Memory B cell (primary cell): ENCODE results near the gene TSPAN5.
"Not testable (repeated sequence)": the region's sequence is repeated elsewhere in the genome, so short reads cannot be mapped to it uniquely, and the experiment has no call there.

Experiments
- ATAC-seq: fragments of 150-1000 bp; cut with Tn5 transposase; 2 replicates; pipeline ENCODE4 v1.10.0; 2021; ENCODE audit warnings: low read depth, mild to moderate bottlenecking, moderate library complexity
- DNase-seq, 2 donors: peaks; one replicate each; pipeline ENCODE4 v3.0.0; 2022; ENCODE audit warnings: low spot score in 2 of 2
- H3K27ac Mint-ChIP-seq: one replicate; pipeline ENCODE4 v1.8.0; 2022; ENCODE audit warnings: mild to moderate bottlenecking, moderate library complexity, mixed read lengths
- H3K27me3 Mint-ChIP-seq: one replicate; pipeline ENCODE4 v1.8.0; 2022; ENCODE audit warnings: mixed read lengths
- H3K36me3 Mint-ChIP-seq: one replicate; pipeline ENCODE4 v1.8.0; 2022; ENCODE audit warnings: mild to moderate bottlenecking, mixed read lengths
- H3K4me1 Mint-ChIP-seq: one replicate; pipeline ENCODE4 v1.8.0; 2022; ENCODE audit warnings: mixed read lengths
- H3K4me3 Mint-ChIP-seq: one replicate; pipeline ENCODE4 v1.8.0; 2022; ENCODE audit warnings: mild to moderate bottlenecking, moderate library complexity, mixed read lengths
- H3K9me3 Mint-ChIP-seq: one replicate; pipeline ENCODE4 v1.8.0; 2022; ENCODE audit warnings: mixed read lengths

The TSPAN5 gene

GRCh38 chr4:98658287-98659105 lies at the start of gene TSPAN5:
Gene TSPAN5, minus strand, starts transcription at chr4:98658611.
- Mint-ChIP-seq H3K4me1 (peaks cover 45% of the 10 kb centered on the region), H3K36me3 (no peaks in the 10 kb centered on the region), H3K27me3 (no peaks in the 10 kb centered on the region), H3K27ac (peak within 1 kb of the TSS; percentile 91), H3K4me3 (peak within 1 kb of the TSS; percentile 97), H3K9me3 (no peaks in the 10 kb centered on the region)
- DNase-seq, result peak; percentile 74 to 77
- peak; percentile 74 for ATAC-seq

DNA sequence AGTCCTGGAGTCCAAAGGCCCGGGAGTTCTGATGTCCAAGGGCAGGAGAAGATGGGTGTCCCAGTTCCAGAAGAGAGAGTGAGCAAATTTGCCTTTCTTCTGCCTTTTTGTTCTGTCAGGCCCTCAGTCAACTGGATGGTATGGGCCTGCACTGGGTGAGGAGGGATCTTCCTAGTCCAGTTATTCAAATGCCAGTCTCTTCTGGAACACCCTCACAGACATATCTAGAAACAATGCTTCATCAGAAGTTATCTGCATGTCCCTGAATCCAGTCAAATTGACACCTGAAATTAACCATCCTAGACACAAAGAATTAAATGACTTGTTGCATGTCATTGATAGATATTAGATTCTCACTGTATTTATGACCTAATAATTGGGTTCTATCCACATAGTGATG lies 48.5 kb upstream of the TSPAN5 start:
- no peak overlapping the region for H3K4me3 Mint-ChIP-seq
- peaks cover 7% of the 10 kb centered on the region for H3K4me1 Mint-ChIP-seq
- DNase-seq (no peak), ATAC-seq (no peak)
- peaks cover 16% of the 10 kb centered on the region for H3K9me3 Mint-ChIP-seq
- H3K27me3 Mint-ChIP-seq, result no peaks in the 10 kb centered on the region
- peaks cover 7% of the 10 kb centered on the region for H3K36me3 Mint-ChIP-seq
- H3K27ac Mint-ChIP-seq, result no peak overlapping the region

- no peak for DNase-seq
- peaks cover 16% of the 10 kb centered on the region for H3K9me3 Mint-ChIP-seq
- ATAC-seq, result no peak
- peaks cover 7% of the 10 kb centered on the region for H3K4me1 Mint-ChIP-seq
- H3K4me3 Mint-ChIP-seq, result no peak overlapping the region
- no peak overlapping the region for H3K27ac Mint-ChIP-seq
- peaks cover 7% of the 10 kb centered on the region for H3K36me3 Mint-ChIP-seq
- H3K27me3 Mint-ChIP-seq, result no peaks in the 10 kb centered on the region
These were observed 47.9 kb upstream of the TSPAN5 start for GRCh38 chr4:98706200-98706813.

- H3K4me1 Mint-ChIP-seq, ATAC-seq, H3K36me3 Mint-ChIP-seq, H3K4me3 Mint-ChIP-seq, H3K27ac Mint-ChIP-seq, H3K27me3 Mint-ChIP-seq, DNase-seq: not testable (repeated sequence)
- H3K9me3 Mint-ChIP-seq, result peaks cover 16% of the 10 kb centered on the region
These were observed 47.2 kb upstream of the TSPAN5 start for GRCh38 chr4:98705586-98705985.

DNA sequence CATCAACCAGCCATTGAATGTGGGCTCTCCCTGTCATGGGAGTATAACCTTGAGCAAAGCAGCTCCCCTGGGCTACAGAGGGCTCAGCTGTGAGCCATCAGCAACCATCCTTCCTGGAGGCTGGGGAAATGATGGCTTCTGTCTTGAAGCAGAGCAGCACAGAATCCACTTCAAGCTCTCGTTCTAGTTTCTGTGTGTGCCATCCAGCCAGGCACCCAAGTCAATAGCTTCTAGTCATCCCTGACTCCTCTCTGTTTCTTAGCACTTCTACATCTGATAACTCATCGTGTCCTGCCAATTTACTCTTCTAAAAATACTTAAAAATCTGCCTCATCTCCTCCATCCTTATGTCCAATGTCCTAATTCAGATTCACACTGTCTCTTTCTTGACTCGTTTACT lies 42.2 kb upstream of the TSPAN5 start:
- H3K27ac Mint-ChIP-seq, result no peak overlapping the region
- ATAC-seq (no peak), DNase-seq (no peak)
- H3K4me3 Mint-ChIP-seq, result no peak overlapping the region
- peaks cover 5% of the 10 kb centered on the region for H3K4me1 Mint-ChIP-seq
- peaks cover 5% of the 10 kb centered on the region for H3K36me3 Mint-ChIP-seq
- peaks cover 10% of the 10 kb centered on the region for H3K9me3 Mint-ChIP-seq
- H3K27me3 Mint-ChIP-seq, result peaks cover 2% of the 10 kb centered on the region

- ATAC-seq (no peak), DNase-seq (no peak)
- H3K9me3 Mint-ChIP-seq, result peaks cover 2% of the 10 kb centered on the region
- peaks cover 3% of the 10 kb centered on the region for H3K36me3 Mint-ChIP-seq
- H3K27ac Mint-ChIP-seq, result no peak overlapping the region
- no peak overlapping the region for H3K4me3 Mint-ChIP-seq
- H3K4me1 Mint-ChIP-seq, result peaks cover 3% of the 10 kb centered on the region
- H3K27me3 Mint-ChIP-seq, result peaks cover 4% of the 10 kb centered on the region
These were observed 35.7 kb upstream of the TSPAN5 start for GRCh38 chr4:98694076-98694475.

DNA sequence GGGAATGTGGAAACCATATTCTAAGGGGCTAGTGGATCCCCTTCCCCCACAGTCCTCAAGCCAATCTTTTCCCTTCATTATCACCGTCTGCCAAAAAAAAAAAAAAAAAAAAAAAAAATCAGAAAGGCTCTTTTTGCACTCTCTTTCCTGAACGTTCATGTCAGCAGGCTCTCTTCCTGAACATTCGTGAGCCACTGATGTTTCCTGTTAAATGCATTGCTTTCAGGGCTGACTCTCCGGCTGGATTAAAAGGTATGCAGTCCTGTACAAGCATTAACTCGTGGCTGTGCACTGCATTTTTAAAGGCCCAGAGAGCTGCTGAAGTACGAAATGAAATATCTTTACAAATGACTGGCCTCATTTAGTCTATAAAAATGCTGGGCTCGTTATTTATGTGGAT lies 34.0 kb upstream of the TSPAN5 start:
- ATAC-seq (no peak), DNase-seq (no peak)
- peaks cover 3% of the 10 kb centered on the region for H3K36me3 Mint-ChIP-seq
- H3K4me3 Mint-ChIP-seq, result no peak overlapping the region
- H3K27ac Mint-ChIP-seq, result no peak overlapping the region
- peaks cover under 1% of the 10 kb centered on the region for H3K9me3 Mint-ChIP-seq
- peaks cover 5% of the 10 kb centered on the region for H3K4me1 Mint-ChIP-seq
- peaks cover 4% of the 10 kb centered on the region for H3K27me3 Mint-ChIP-seq

GRCh38 chr4:98691588-98691987 lies 33.2 kb upstream of the TSPAN5 start:
- H3K36me3 Mint-ChIP-seq, result peaks cover 3% of the 10 kb centered on the region
- DNase-seq, result no peak
- no peak for ATAC-seq
- H3K4me1 Mint-ChIP-seq, result peaks cover 5% of the 10 kb centered on the region
- peaks cover 4% of the 10 kb centered on the region for H3K27me3 Mint-ChIP-seq
- no peak overlapping the region for H3K4me3 Mint-ChIP-seq
- H3K9me3 Mint-ChIP-seq, result no peaks in the 10 kb centered on the region
- no peak overlapping the region for H3K27ac Mint-ChIP-seq

GRCh38 chr4:98689507-98690174 lies 31.2 kb upstream of the TSPAN5 start:
- Mint-ChIP-seq H3K36me3 (peaks cover 3% of the 10 kb centered on the region), H3K27me3 (peaks cover 4% of the 10 kb centered on the region), H3K27ac (no peak overlapping the region), H3K4me1 (peaks cover 5% of the 10 kb centered on the region), H3K4me3 (no peak overlapping the region), H3K9me3 (no peaks in the 10 kb centered on the region)
- DNase-seq, result no peak
- peak; percentile 34 for ATAC-seq

- Mint-ChIP-seq H3K4me3 (no peak overlapping the region), H3K9me3 (no peaks in the 10 kb centered on the region), H3K27ac (no peak overlapping the region), H3K36me3 (peaks cover 3% of the 10 kb centered on the region), H3K4me1 (peaks cover 5% of the 10 kb centered on the region), H3K27me3 (peaks cover 4% of the 10 kb centered on the region)
- DNase-seq (no peak), ATAC-seq (no peak)
These were observed 30.2 kb upstream of the TSPAN5 start for GRCh38 chr4:98688411-98689290.

- peaks cover 6% of the 10 kb centered on the region for H3K4me1 Mint-ChIP-seq
- H3K4me3 Mint-ChIP-seq, result no peak overlapping the region
These were observed 29.5 kb upstream of the TSPAN5 start for GRCh38 chr4:98687876-98688275.

DNA sequence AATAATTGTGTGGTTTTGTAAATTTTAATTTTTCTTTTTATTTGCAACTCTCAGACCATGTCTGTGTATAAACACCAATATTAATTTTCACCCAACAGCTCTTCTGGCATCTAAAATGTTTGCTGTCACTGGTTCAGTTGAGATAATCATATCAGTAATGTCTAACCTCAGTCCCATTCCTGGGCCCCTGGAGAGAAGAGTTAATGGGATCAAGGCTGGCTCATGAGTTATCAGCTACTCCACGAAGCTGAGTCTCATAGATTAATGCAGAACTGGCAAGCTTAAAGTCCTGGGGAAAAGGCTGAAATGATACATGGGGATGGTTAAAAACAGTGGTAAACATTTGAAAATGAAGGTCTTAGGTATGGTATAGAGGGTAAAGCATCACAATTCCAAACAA lies 28.4 kb upstream of the TSPAN5 start:
- DNase-seq, result no peak
- Mint-ChIP-seq H3K36me3 (peaks cover 3% of the 10 kb centered on the region), H3K27ac (no peak overlapping the region), H3K4me1 (peaks cover 9% of the 10 kb centered on the region), H3K27me3 (peaks cover 4% of the 10 kb centered on the region), H3K4me3 (no peak overlapping the region), H3K9me3 (no peaks in the 10 kb centered on the region)
- no peak for ATAC-seq

More at GRCh38 chr4:98687876-98688275, 29.5 kb upstream of the TSPAN5 start:
- no peaks in the 10 kb centered on the region for H3K9me3 Mint-ChIP-seq
- H3K36me3 Mint-ChIP-seq, result peaks cover 3% of the 10 kb centered on the region
- peaks cover 4% of the 10 kb centered on the region for H3K27me3 Mint-ChIP-seq
- ATAC-seq, result no peak
- no peak for DNase-seq
- H3K27ac Mint-ChIP-seq, result no peak overlapping the region

DNA sequence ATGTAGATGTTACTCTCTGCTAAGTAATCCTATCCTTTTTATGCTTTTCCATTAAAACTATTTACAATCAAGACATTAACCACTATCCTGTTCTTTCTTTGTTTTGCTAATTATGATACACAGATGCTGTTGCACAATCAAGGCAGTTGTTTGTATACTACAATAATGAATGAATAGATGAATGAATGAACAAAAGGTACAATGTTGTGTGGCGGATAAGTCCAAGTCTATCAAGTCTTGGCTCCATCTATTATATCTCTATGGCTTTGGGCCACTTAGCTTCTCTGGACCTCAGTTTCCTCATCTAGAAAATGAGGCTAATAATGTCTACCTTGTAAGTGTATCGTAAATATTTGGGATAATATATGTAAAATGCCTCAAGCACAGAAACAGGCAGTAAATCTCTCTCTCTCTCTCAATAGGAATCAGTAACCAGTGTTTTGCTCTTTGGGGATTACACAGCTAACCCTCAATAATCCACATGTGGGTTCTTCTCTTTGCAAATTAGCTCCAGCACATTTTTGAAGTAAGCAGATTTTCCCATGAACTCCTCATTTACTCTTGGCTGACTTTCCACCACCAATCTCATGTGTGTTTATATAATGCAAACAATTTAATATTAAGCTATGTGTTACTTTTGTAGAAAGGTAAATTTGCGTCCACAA lies 27.8 kb upstream of the TSPAN5 start:
- Mint-ChIP-seq H3K36me3 (peaks cover 3% of the 10 kb centered on the region), H3K27me3 (peaks cover 4% of the 10 kb centered on the region), H3K27ac (no peak overlapping the region), H3K4me3 (no peak overlapping the region), H3K4me1 (peaks cover 9% of the 10 kb centered on the region), H3K9me3 (no peaks in the 10 kb centered on the region)
- ATAC-seq (no peak), DNase-seq (no peak)
